Measurements from ENCODE around the gene MMP15.

DNA sequence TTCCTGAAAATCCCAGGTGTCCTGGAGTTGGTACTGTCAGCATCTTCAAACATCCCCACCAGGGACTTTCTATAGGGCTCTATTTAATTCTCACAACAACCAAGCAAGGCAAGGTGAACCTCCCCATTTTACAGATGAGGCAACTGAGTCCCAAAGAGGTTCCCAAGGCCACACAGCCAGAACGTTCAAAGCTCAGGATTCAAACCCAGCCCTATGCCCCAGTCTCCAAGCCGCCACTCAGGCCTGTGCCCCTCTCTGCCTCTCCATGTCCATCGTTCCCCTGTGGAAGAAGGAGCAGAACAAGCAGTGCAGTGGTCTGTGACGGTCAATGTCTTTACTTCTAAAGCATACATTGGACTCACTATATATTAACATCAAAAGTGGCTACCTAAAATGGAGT is 31.2 kb upstream of the MMP15 start:
- TF ChIP-seq, protein P1, sequence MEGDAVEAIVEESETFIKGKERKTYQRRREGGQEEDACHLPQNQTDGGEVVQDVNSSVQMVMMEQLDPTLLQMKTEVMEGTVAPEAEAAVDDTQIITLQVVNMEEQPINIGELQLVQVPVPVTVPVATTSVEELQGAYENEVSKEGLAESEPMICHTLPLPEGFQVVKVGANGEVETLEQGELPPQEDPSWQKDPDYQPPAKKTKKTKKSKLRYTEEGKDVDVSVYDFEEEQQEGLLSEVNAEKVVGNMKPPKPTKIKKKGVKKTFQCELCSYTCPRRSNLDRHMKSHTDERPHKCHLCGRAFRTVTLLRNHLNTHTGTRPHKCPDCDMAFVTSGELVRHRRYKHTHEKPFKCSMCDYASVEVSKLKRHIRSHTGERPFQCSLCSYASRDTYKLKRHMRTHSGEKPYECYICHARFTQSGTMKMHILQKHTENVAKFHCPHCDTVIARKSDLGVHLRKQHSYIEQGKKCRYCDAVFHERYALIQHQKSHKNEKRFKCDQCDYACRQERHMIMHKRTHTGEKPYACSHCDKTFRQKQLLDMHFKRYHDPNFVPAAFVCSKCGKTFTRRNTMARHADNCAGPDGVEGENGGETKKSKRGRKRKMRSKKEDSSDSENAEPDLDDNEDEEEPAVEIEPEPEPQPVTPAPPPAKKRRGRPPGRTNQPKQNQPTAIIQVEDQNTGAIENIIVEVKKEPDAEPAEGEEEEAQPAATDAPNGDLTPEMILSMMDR (IDR thresholded peaks at IDR 0.05), result no peak
- no peak for TF ChIP-seq POLR2A (IDR thresholded peaks at IDR 0.05)
